ENCODE measurements around the gene INA. TPM values are rescaled to one million over a fixed set of nuclear protein-coding genes. Genes with fewer than 3 reads are reported as not detected.
A peak's percentile ranks its signal among the peaks of the same experiment; 100 is the strongest.
"Not testable (repeated sequence)": the region's sequence is repeated elsewhere in the genome, so short reads cannot be mapped to it uniquely, and the experiment has no call there.

The INA gene
- total RNA-seq, 1 donor from 2014 or later: 625 TPM

DNA sequence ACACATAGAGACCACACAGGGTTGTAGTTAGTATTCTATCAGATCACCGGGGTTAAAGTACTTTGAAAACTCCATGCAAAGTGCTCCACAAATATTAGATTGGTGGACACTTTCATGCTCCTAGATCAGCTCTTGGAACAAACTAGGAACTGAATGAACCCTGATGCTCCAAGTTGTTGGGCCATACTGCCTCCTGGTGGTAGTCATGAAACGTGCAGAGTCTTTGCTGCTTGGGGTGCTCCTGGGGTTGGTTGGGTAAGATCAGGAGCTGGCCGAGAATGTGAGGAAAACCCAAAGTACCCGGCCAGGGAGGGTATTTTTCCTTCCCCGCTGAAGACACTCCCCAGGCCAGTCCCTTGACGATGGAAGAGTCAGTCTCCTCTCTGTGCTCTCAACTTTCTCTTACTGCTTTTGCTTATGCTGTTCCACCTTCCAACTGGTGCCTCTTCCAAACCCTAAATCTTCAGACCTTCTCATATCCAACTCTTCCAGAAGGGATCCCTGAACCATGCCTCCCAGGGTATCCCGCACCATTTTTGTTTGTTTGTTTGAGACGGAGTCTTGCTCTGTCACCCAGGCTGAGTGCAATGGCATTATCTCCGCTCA is 32.2 kb upstream of the INA start:
- Mint-ChIP-seq H3K9me3 (ENCODE audit: unreplicated experiment) (no peaks in the 10 kb centered on the region), H3K4me3 (ENCODE audit: unreplicated experiment) (no peak overlapping the region), H3K36me3 (ENCODE audit: unreplicated experiment) (no peaks in the 10 kb centered on the region), H3K27ac (ENCODE audit: unreplicated experiment) (no peak overlapping the region), H3K27me3 (ENCODE audit: unreplicated experiment) (peaks cover 1% of the 10 kb centered on the region), H3K4me1 (ENCODE audit: low read depth, unreplicated experiment) (no peaks in the 10 kb centered on the region)
- TF ChIP-seq CTCF (IDR thresholded peaks at IDR 0.05; ENCODE audit: partially characterized antibody, unreplicated experiment): peak; percentile 84
- DNase-seq: peak; percentile 71

- H3K27me3 Mint-ChIP-seq (ENCODE audit: unreplicated experiment); H3K36me3 Mint-ChIP-seq (ENCODE audit: unreplicated experiment); DNase-seq; H3K27ac Mint-ChIP-seq (ENCODE audit: unreplicated experiment); H3K4me1 Mint-ChIP-seq (ENCODE audit: low read depth, unreplicated experiment); H3K4me3 Mint-ChIP-seq (ENCODE audit: unreplicated experiment); H3K9me3 Mint-ChIP-seq (ENCODE audit: unreplicated experiment): not testable (repeated sequence)
Measured at GRCh38 chr10:103245587-103245986, 31.4 kb upstream of the INA start, which contains the start of gene RPEL1. TSS of gene RPEL1 (plus strand) at chr10:103245887. CDS start at chr10:103245997, 110 bp downstream.

- Mint-ChIP-seq H3K4me3 (ENCODE audit: unreplicated experiment) (no peak overlapping the region), H3K36me3 (ENCODE audit: unreplicated experiment) (no peaks in the 10 kb centered on the region), H3K9me3 (ENCODE audit: unreplicated experiment) (peaks cover 2% of the 10 kb centered on the region), H3K27ac (ENCODE audit: unreplicated experiment) (no peak overlapping the region), H3K27me3 (ENCODE audit: unreplicated experiment) (peaks cover 5% of the 10 kb centered on the region), H3K4me1 (ENCODE audit: low read depth, unreplicated experiment) (no peaks in the 10 kb centered on the region)
- no peak for TF ChIP-seq CTCF (IDR thresholded peaks at IDR 0.05; ENCODE audit: partially characterized antibody, unreplicated experiment)
- DNase-seq: no peak
Measured at GRCh38 chr10:103246324-103246723, 30.6 kb upstream of the INA start.

GRCh38 chr10:103254113-103254512 is 22.8 kb upstream of the INA start:
- peaks cover 4% of the 10 kb centered on the region for H3K9me3 Mint-ChIP-seq (ENCODE audit: unreplicated experiment)
- H3K27ac Mint-ChIP-seq (ENCODE audit: unreplicated experiment): no peak overlapping the region
- H3K4me1 Mint-ChIP-seq (ENCODE audit: low read depth, unreplicated experiment): no peaks in the 10 kb centered on the region
- H3K36me3 Mint-ChIP-seq (ENCODE audit: unreplicated experiment): peaks cover 5% of the 10 kb centered on the region
- peaks cover 9% of the 10 kb centered on the region for H3K27me3 Mint-ChIP-seq (ENCODE audit: unreplicated experiment)
- no peak for TF ChIP-seq CTCF (IDR thresholded peaks at IDR 0.05; ENCODE audit: partially characterized antibody, unreplicated experiment)
- no peak for DNase-seq
- no peak overlapping the region for H3K4me3 Mint-ChIP-seq (ENCODE audit: unreplicated experiment)

DNA sequence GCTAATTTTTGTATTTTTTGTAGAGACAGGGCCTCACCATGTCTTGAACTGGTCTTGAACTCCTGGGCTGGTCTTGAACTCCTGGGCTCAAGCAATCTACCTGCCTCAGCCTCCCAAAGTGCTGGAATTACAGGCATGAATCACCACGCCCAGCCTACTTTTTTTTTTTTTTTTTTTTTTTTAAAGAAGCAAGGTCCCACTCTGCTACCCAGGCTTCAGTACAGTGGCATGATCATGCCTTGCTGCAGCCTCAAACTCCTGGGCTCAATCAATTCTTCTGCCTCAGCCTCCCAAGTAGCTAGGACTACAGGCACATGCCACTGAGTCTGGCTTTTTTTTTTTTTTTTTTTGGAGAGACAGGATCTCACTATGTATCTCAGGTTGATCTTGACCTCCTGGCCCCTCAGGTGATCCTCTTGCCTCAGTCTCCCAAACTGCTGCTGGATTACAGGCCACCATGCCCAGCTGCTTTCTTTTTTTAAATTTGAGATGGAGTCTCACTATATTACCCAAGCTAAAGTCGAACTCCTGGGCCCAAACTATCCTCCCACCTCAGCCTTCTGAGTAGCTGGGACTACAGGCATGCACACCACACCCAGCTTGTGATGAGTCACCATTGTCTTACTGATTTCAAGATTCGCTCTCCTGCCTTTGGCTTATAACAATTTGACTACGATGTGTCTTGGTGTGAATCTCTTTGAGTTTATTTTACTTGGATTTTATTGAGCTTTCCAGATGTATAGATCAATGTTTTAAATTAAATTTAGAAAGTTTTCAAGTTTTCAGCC is 22.2 kb upstream of the INA start:
- no peaks in the 10 kb centered on the region for H3K4me1 Mint-ChIP-seq (ENCODE audit: low read depth, unreplicated experiment)
- H3K27ac Mint-ChIP-seq (ENCODE audit: unreplicated experiment): no peak overlapping the region
- peaks cover 8% of the 10 kb centered on the region for H3K27me3 Mint-ChIP-seq (ENCODE audit: unreplicated experiment)
- TF ChIP-seq CTCF (IDR thresholded peaks at IDR 0.05; ENCODE audit: partially characterized antibody, unreplicated experiment): no peak
- no peak overlapping the region for H3K4me3 Mint-ChIP-seq (ENCODE audit: unreplicated experiment)
- peaks cover 8% of the 10 kb centered on the region for H3K36me3 Mint-ChIP-seq (ENCODE audit: unreplicated experiment)
- no peak for DNase-seq
- H3K9me3 Mint-ChIP-seq (ENCODE audit: unreplicated experiment): peaks cover 6% of the 10 kb centered on the region

Data from glutamatergic neuron (in vitro differentiated cells).